ENCODE results near the gene CSRNP2. TPM values are rescaled to one million over a fixed set of nuclear protein-coding genes. Genes with fewer than 3 reads are reported as not detected.

Gene CSRNP2
- total and polyA plus RNA-seq, 2 of the 13 experiments (the other 11 are each of a cell fraction or from before 2014, with no cell fraction given): 4.8 to 7.3 TPM

GRCh38 chr12:51047655-51048540, 35.5 kb downstream of the CSRNP2 start, which contains the start of gene LETMD1 (continued):
- TF ChIP-seq KLF6 (CRISPR knock-in tag; IDR thresholded peaks at IDR 0.05) (peak; percentile 85), ZNF431 (CRISPR knock-in tag; IDR thresholded peaks at IDR 0.05; ENCODE audit: borderline replicate concordance, low read depth) (no peak), XBP1 (CRISPR knock-in tag; IDR thresholded peaks at IDR 0.05) (no peak), ZNF772 (CRISPR knock-in tag; IDR thresholded peaks at IDR 0.05) (no peak), ZSCAN21 (CRISPR knock-in tag; IDR thresholded peaks at IDR 0.05; ENCODE audit: borderline replicate concordance) (0 out of 2 replicates have a peak, but pooled peaks have one; percentile 31), ZFP41 (CRISPR knock-in tag; IDR thresholded peaks at IDR 0.05; ENCODE audit: borderline replicate concordance) (0 out of 2 replicates have a peak, but pooled peaks have one; percentile 14), HOXD1 (CRISPR knock-in tag; IDR thresholded peaks at IDR 0.05) (no peak; the same call in 1 of the 2 replicates), ZNF530 (CRISPR knock-in tag; IDR thresholded peaks at IDR 0.05; ENCODE audit: low read depth) (no peak), ZNF768 (CRISPR knock-in tag; IDR thresholded peaks at IDR 0.05) (no peak), CREB1 (IDR thresholded peaks at IDR 0.05) (no peak), CREB1 (CRISPR knock-in tag; IDR thresholded peaks at IDR 0.05) (peak; percentile 83), NFE2L2 (IDR thresholded peaks at IDR 0.05; ENCODE audit: low read length) (no peak), ZNF264 (CRISPR knock-in tag; IDR thresholded peaks at IDR 0.05) (no peak), ZNF883 (CRISPR knock-in tag; IDR thresholded peaks at IDR 0.05; ENCODE audit: not compliant biosample characterization) (peak; percentile 11), ZNF33B (CRISPR knock-in tag; IDR thresholded peaks at IDR 0.05) (peak; percentile 79), GATA4 (IDR thresholded peaks at IDR 0.05; ENCODE audit: borderline replicate concordance, low read depth) (peak; percentile 9; the same call in 1 of the 2 replicates), MXD4 (CRISPR knock-in tag; IDR thresholded peaks at IDR 0.05) (peak; percentile 51; the same call in 1 of the 2 replicates), ZNF607 (CRISPR knock-in tag; IDR thresholded peaks at IDR 0.05; ENCODE audit: borderline replicate concordance) (no peak), ZNF512B (CRISPR knock-in tag; IDR thresholded peaks at IDR 0.05; ENCODE audit: borderline replicate concordance) (no peak), ZNF251 (CRISPR knock-in tag; IDR thresholded peaks at IDR 0.05) (no peak), KDM3A (CRISPR knock-in tag; IDR thresholded peaks at IDR 0.05; ENCODE audit: low read depth) (peak; percentile 64; the same call in 1 of the 2 replicates), MXI1 (IDR thresholded peaks at IDR 0.05; ENCODE audit: borderline replicate concordance, low read depth, low read length) (no peak), ZNF782 (CRISPR knock-in tag; IDR thresholded peaks at IDR 0.05; ENCODE audit: borderline replicate concordance) (peak; percentile 20; the same call in 1 of the 2 replicates), ZNF276 (CRISPR knock-in tag; IDR thresholded peaks at IDR 0.05; ENCODE audit: low read depth) (peak; percentile 38; the same call in 1 of the 2 replicates), HHEX (CRISPR knock-in tag; IDR thresholded peaks at IDR 0.05) (no peak), MED13 (CRISPR knock-in tag; IDR thresholded peaks at IDR 0.05) (peak; percentile 50; the same call in 1 of the 2 replicates), ZNF160 (CRISPR knock-in tag; IDR thresholded peaks at IDR 0.05) (no peak), TAF1 (CRISPR knock-in tag; IDR thresholded peaks at IDR 0.05) (peak; percentile 86)

Data from HepG2 (cell line).